WERI-Rb-1 (cell line): ENCODE results near the gene LY86.

ENCODE experiments used
- DNase-seq: peaks from one replicate; pipeline ENCODE4 v3.0.0-alpha.2; 2020
- H3K27ac ChIP-seq: fragments of 250-450 bp; sonication (Bioruptor Pico); 2 replicates; pipeline ENCODE4 v1.5.1; 2020; ENCODE audit warnings: mild to moderate bottlenecking, moderate library complexity
- H3K27me3 ChIP-seq: fragments of 250-450 bp; sonication (Bioruptor Pico); 2 replicates; pipeline ENCODE4 v1.5.1; 2021; ENCODE audit warnings: mild to moderate bottlenecking, low read depth, moderate library complexity; ENCODE audit not compliant: insufficient read depth, severe bottlenecking
- H3K36me3 ChIP-seq: fragments of 250-450 bp; sonication (Bioruptor Pico); 2 replicates; pipeline ENCODE4 v1.5.1; 2020; ENCODE audit warnings: mild to moderate bottlenecking, moderate library complexity
- H3K4me3 ChIP-seq: 2 replicates; pipeline ENCODE4 v1.5.1; 2011; ENCODE audit warnings: low read depth, mild to moderate bottlenecking, control low read depth, low read length
- H3K9me3 ChIP-seq: fragments of 250-450 bp; sonication (Bioruptor Pico); 2 replicates; pipeline ENCODE4 v1.5.1; 2021; ENCODE audit warnings: mild to moderate bottlenecking, moderate library complexity; ENCODE audit not compliant: severe bottlenecking
- CTCF ChIP-seq: IDR thresholded peaks from 2 replicates; pipeline ENCODE4 v1.5.1; 2011; ENCODE audit warnings: low read depth, mild to moderate bottlenecking, control low read depth, inconsistent platforms, low read length

The LY86 gene

GRCh38 chr6:6623553-6623952 is 35.0 kb downstream of the LY86 start:
- H3K4me3 ChIP-seq, result no peak overlapping the region
- no peak for DNase-seq
- no peaks in the 10 kb centered on the region for H3K27me3 ChIP-seq
- no peaks in the 10 kb centered on the region for H3K36me3 ChIP-seq
- H3K27ac ChIP-seq, result no peak overlapping the region
- H3K9me3 ChIP-seq, result no peaks in the 10 kb centered on the region
- TF ChIP-seq CTCF, result no peak

GRCh38 chr6:6624269-6624990 is 35.9 kb downstream of the LY86 start:
- H3K36me3 ChIP-seq, result no peaks in the 10 kb centered on the region
- no peak for DNase-seq
- H3K27me3 ChIP-seq, result no peaks in the 10 kb centered on the region
- no peak overlapping the region for H3K27ac ChIP-seq
- no peaks in the 10 kb centered on the region for H3K9me3 ChIP-seq
- TF ChIP-seq CTCF, result no peak
- H3K4me3 ChIP-seq, result no peak overlapping the region

GRCh38 chr6:6626187-6626586 is 37.7 kb downstream of the LY86 start:
- Histone ChIP-seq H3K27ac (no peak overlapping the region), H3K9me3 (no peaks in the 10 kb centered on the region), H3K27me3 (no peaks in the 10 kb centered on the region), H3K36me3 (no peaks in the 10 kb centered on the region), H3K4me3 (no peak overlapping the region)
- peak; percentile 36; the same call in 1 of the 2 replicates for TF ChIP-seq CTCF
- DNase-seq, result peak; percentile 56

- no peak overlapping the region for H3K27ac ChIP-seq
- no peak overlapping the region for H3K4me3 ChIP-seq
- H3K27me3 ChIP-seq, result no peaks in the 10 kb centered on the region
- no peak for TF ChIP-seq CTCF
- DNase-seq, result no peak
- H3K36me3 ChIP-seq, result no peaks in the 10 kb centered on the region
- no peaks in the 10 kb centered on the region for H3K9me3 ChIP-seq
Observed at GRCh38 chr6:6629402-6629801, 40.9 kb downstream of the LY86 start.

- H3K27ac ChIP-seq, result no peak overlapping the region
- H3K27me3 ChIP-seq, result no peaks in the 10 kb centered on the region
- no peak for TF ChIP-seq CTCF
- H3K36me3 ChIP-seq, result no peaks in the 10 kb centered on the region
- DNase-seq, result no peak
- no peaks in the 10 kb centered on the region for H3K9me3 ChIP-seq
- no peak overlapping the region for H3K4me3 ChIP-seq
Observed at GRCh38 chr6:6631053-6631452, 42.5 kb downstream of the LY86 start.
